HepG2 (cell line): ENCODE results near the gene POLA2. TPM values are rescaled to one million over a fixed set of nuclear protein-coding genes. Genes with fewer than 3 reads are reported as not detected.

Experiments
- BCLAF1 ChIP-seq: fragments of 450-650 bp; IDR thresholded peaks from 2 replicates; pipeline ENCODE4 v1.6.1; 2017; ENCODE audit warnings: mild to moderate bottlenecking
- ELK4 ChIP-seq: sonication (generic); formaldehyde crosslinking; IDR thresholded peaks from 2 replicates; pipeline ENCODE4 v1.9.0; 2021; ENCODE audit warnings: missing genetic modification reagents, borderline replicate concordance
- MNT ChIP-seq: fragments of 450-650 bp; IDR thresholded peaks from 2 replicates; pipeline ENCODE4 v1.6.1; 2016
- NR3C1 ChIP-seq: sonication (generic); formaldehyde crosslinking; IDR thresholded peaks from 2 replicates; pipeline ENCODE4 v1.4.0; 2020; ENCODE audit warnings: missing genetic modification reagents
- RBM39 ChIP-seq: fragments of 200-400 bp; formaldehyde crosslinking; IDR thresholded peaks from one replicate; pipeline ENCODE4 v1.6.1; 2018; ENCODE audit warnings: antibody characterized with exemption, mild to moderate bottlenecking, low read depth, low read length; ENCODE audit not compliant: poor library complexity, severe bottlenecking
- RFXAP ChIP-seq: sonication (generic); formaldehyde crosslinking; IDR thresholded peaks from 2 replicates; pipeline ENCODE4 v1.4.0; 2020; ENCODE audit warnings: missing genetic modification reagents, borderline replicate concordance
- TRAFD1 ChIP-seq: sonication (generic); formaldehyde crosslinking; IDR thresholded peaks from 2 replicates; pipeline ENCODE4 v1.5.1; 2020; ENCODE audit warnings: missing genetic modification reagents, mild to moderate bottlenecking, borderline replicate concordance
- ZNF282 ChIP-seq: fragments of 450-650 bp; IDR thresholded peaks from 2 replicates; pipeline ENCODE4 v1.6.1; 2018; ENCODE audit not compliant: partially characterized antibody
- ZNF646 ChIP-seq: sonication (generic); formaldehyde crosslinking; IDR thresholded peaks from 2 replicates; pipeline ENCODE4 v1.9.0; 2021; ENCODE audit warnings: mild to moderate bottlenecking, missing genetic modification reagents
- ZNF737 ChIP-seq: sonication (generic); formaldehyde crosslinking; IDR thresholded peaks from 2 replicates; pipeline ENCODE4 v1.5.0; 2020; ENCODE audit warnings: missing genetic modification reagents, mild to moderate bottlenecking, borderline replicate concordance
- polyA plus RNA-seq, 8 experiments: library from polyadenylated mRNA; depleted of rRNA in 3 of 8; stranded (reverse) in 7 of 8; unstranded in 1 of 8; fragments of >200 nt; fragmentation: Illumina TruSeq in 4 of 8; extraction: Trizol in 4 of 8; gene quantifications; 2 replicates each; pipeline versions ENCODE4 v1.2.1 to v1.2.3, GENCODE V29; 2011 to 2016; ENCODE audit warnings: low read depth in 4 of 8, missing spikeins in 1 of 8, mixed read lengths in 1 of 8; ENCODE audit not compliant: insufficient read depth in 1 of 8
- total RNA-seq, 5 experiments: library from RNA; depleted of rRNA; stranded (reverse); fragments of >200 nt; fragmentation: Illumina TruSeq; extraction: Trizol; gene quantifications; 2 replicates each; pipeline ENCODE4 v1.2.3, GENCODE V29; 2016; ENCODE audit warnings: low read depth in 1 of 5

POLA2 gene
- total and polyA plus RNA-seq, 2 of the 13 experiments (the other 11 are each of a cell fraction or from before 2014, with no cell fraction given): 9.7 to 15.6 TPM

GRCh38 chr11:65261591-65262380 lies at the start of gene POLA2 (continued):
- TF ChIP-seq MNT (peak; percentile 64), ZNF737 (CRISPR knock-in tag) (no peak), ELK4 (CRISPR knock-in tag) (no peak), NR3C1 (CRISPR knock-in tag) (no peak), ZNF282 (no peak), TRAFD1 (CRISPR knock-in tag) (no peak), BCLAF1 (no peak), ZNF646 (CRISPR knock-in tag) (no peak), RBM39 (no peak), RFXAP (CRISPR knock-in tag) (no peak)
